SK-N-MC (cell line): Measurements from ENCODE around the gene ROBO2.

ENCODE experiments used
- EZH2 ChIP-seq: fragments of 200-600 bp; sonication (generic); IDR thresholded peaks from one replicate; pipeline ENCODE4 v1.6.1; 2017; ENCODE audit warnings: antibody characterized with exemption
- POLR2AphosphoS5 ChIP-seq: IDR thresholded peaks from 2 replicates; pipeline ENCODE4 v1.6.1; 2012; ENCODE audit warnings: mild to moderate bottlenecking, low read depth, low read length, borderline replicate concordance

DNA sequence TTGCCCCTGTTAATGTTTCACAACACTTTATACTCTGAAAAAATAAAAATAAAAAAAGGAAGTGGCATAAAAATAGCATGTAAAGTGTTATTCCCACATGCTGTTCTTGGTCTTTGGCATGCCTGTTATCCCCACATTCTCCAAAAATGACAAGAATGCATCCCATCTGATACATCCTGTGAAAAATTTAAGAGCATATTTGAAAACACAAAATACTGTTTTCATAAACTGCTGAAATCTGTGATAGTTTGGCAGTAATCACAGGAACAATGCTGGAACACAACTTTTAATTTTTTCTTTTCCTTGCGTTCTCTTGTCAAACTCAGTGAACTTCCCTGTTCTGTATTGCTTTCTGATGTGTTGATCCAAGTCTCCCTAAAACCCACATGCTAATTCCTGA lies 288.8 kb downstream of the ROBO2 start:
- TF ChIP-seq POLR2AphosphoS5: no peak
- TF ChIP-seq EZH2: no peak
